SK-N-SH treated with all-trans-retinoic acid at 6 μM for 48 hours (cell line): ENCODE results near the gene KIF12.

Experiments used
- ARNTL ChIP-seq: fragments of 450-650 bp; formaldehyde crosslinking; IDR thresholded peaks from 2 replicates; pipeline ENCODE4 v1.5.0; 2020; ENCODE audit warnings: low read depth, mild to moderate bottlenecking, moderate library complexity, borderline replicate concordance
- BACH2 ChIP-seq: fragments of 250-450 bp; sonication (Bioruptor Pico); IDR thresholded peaks from 2 replicates; pipeline ENCODE4 v1.9.0; 2021; ENCODE audit warnings: mild to moderate bottlenecking, borderline replicate concordance
- CREB5 ChIP-seq: fragments of 250-450 bp; sonication (Bioruptor Pico); IDR thresholded peaks from 2 replicates; pipeline ENCODE4 v1.5.1; 2020; ENCODE audit warnings: low read depth, mild to moderate bottlenecking, moderate library complexity
- SNAI2 ChIP-seq: fragments of 250-450 bp; sonication (Bioruptor Pico); IDR thresholded peaks from 2 replicates; pipeline ENCODE4 v1.5.0; 2020; ENCODE audit warnings: mild to moderate bottlenecking, moderate library complexity
- TCF4 ChIP-seq: fragments of 250-450 bp; sonication (Bioruptor Pico); IDR thresholded peaks from 2 replicates; pipeline ENCODE4 v1.8.0; 2021; ENCODE audit warnings: mild to moderate bottlenecking, moderate library complexity, borderline replicate concordance
- ZC3H10 ChIP-seq: fragments of 250-450 bp; sonication (Bioruptor Pico); IDR thresholded peaks from 2 replicates; pipeline ENCODE4 v1.5.1; 2021; ENCODE audit warnings: mild to moderate bottlenecking, moderate library complexity
- ZFP30 ChIP-seq: fragments of 450-650 bp; formaldehyde crosslinking; IDR thresholded peaks from 2 replicates; pipeline ENCODE4 v1.5.0; 2022; ENCODE audit warnings: mild to moderate bottlenecking, moderate library complexity
- ZNF8 ChIP-seq: fragments of 450-650 bp; formaldehyde crosslinking; IDR thresholded peaks from 2 replicates; pipeline ENCODE4 v1.5.0; 2020; ENCODE audit warnings: mild to moderate bottlenecking, moderate library complexity
- TF ChIP-seq, protein P1 (sequence below): fragments of 250-450 bp; sonication (Bioruptor Pico); IDR thresholded peaks from 2 replicates; pipeline ENCODE4 v1.8.0; 2021; ENCODE audit warnings: low read depth, mild to moderate bottlenecking, moderate library complexity, borderline replicate concordance
- TF ChIP-seq, protein P2 (sequence below): fragments of 250-450 bp; sonication (Bioruptor Pico); IDR thresholded peaks from 2 replicates; pipeline ENCODE4 v1.8.0; 2020; ENCODE audit warnings: mild to moderate bottlenecking, moderate library complexity, borderline replicate concordance

GRCh38 chr9:114088571-114089170 lies 10.4 kb downstream of the KIF12 start:
- TF ChIP-seq, protein P1, sequence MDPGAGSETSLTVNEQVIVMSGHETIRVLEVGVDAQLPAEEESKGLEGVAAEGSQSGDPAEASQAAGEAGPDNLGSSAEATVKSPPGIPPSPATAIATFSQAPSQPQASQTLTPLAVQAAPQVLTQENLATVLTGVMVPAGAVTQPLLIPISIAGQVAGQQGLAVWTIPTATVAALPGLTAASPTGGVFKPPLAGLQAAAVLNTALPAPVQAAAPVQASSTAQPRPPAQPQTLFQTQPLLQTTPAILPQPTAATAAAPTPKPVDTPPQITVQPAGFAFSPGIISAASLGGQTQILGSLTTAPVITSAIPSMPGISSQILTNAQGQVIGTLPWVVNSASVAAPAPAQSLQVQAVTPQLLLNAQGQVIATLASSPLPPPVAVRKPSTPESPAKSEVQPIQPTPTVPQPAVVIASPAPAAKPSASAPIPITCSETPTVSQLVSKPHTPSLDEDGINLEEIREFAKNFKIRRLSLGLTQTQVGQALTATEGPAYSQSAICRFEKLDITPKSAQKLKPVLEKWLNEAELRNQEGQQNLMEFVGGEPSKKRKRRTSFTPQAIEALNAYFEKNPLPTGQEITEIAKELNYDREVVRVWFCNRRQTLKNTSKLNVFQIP = no peak
- TF ChIP-seq CREB5 (CRISPR knock-in tag) (no peak), ZFP30 (CRISPR knock-in tag) (no peak), TCF4 (no peak), ZNF8 (CRISPR knock-in tag) (no peak), ARNTL (CRISPR knock-in tag) (no peak), BACH2 (no peak), SNAI2 (no peak), ZC3H10 (CRISPR knock-in tag) (no peak)
- TF ChIP-seq, protein P2, sequence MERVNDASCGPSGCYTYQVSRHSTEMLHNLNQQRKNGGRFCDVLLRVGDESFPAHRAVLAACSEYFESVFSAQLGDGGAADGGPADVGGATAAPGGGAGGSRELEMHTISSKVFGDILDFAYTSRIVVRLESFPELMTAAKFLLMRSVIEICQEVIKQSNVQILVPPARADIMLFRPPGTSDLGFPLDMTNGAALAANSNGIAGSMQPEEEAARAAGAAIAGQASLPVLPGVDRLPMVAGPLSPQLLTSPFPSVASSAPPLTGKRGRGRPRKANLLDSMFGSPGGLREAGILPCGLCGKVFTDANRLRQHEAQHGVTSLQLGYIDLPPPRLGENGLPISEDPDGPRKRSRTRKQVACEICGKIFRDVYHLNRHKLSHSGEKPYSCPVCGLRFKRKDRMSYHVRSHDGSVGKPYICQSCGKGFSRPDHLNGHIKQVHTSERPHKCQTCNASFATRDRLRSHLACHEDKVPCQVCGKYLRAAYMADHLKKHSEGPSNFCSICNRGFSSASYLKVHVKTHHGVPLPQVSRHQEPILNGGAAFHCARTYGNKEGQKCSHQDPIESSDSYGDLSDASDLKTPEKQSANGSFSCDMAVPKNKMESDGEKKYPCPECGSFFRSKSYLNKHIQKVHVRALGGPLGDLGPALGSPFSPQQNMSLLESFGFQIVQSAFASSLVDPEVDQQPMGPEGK (CRISPR knock-in tag) = no peak
